Spleen (tissue), 7 donors: ENCODE results near the gene PRKACA.

Experiments
- CTCF ChIP-seq, 11 experiments: fragments of 200-600 bp in 7 of 11; fragments of 450-650 bp in 4 of 11; sonication (generic) in 4 of 11; IDR thresholded peaks in 8 of 11; conservative IDR thresholded peaks in 3 of 11; 1 replicate in 7 of 11; 2 replicates in 4 of 11; pipeline versions ENCODE4 v1.4.0 to v1.8.0; 2016 to 2021; ENCODE audit warnings: antibody characterized with exemption in 11 of 11, inconsistent platforms in 4 of 11, mild to moderate bottlenecking in 1 of 11
- POLR2A ChIP-seq, 3 donors: fragments of 450-650 bp; IDR thresholded peaks; one replicate each; pipeline ENCODE4 v1.5.1; 2017; ENCODE audit warnings: antibody characterized with exemption in 3 of 3, mild to moderate bottlenecking in 1 of 3
- POLR2AphosphoS5 ChIP-seq, 3 donors: sonication (generic); formaldehyde crosslinking; IDR thresholded peaks; one replicate each; pipeline ENCODE4 v1.5.1; 2017; ENCODE audit warnings: antibody characterized with exemption in 3 of 3
- donor health status: DM: no; HTN: no; CAD: no; lungs with moderate emphysema.
- donor health status: DM: no; HTN: no; CAD: no.
- donor health status: DM: no; HTN: no; CAD: no.

- TF ChIP-seq CTCF (IDR thresholded peaks at IDR 0.05 in 8 of 11, conservative IDR thresholded peaks at IDR 0.05 in 3 of 11) = no peak
- no peak for TF ChIP-seq POLR2A (IDR thresholded peaks at IDR 0.05)
- no peak for TF ChIP-seq POLR2AphosphoS5 (IDR thresholded peaks at IDR 0.05)
Measured at GRCh38 chr19:14061751-14062557, 55.6 kb downstream of the PRKACA start, which contains the start of gene PALM3.
